ENCODE data around the gene FIGN. TPM values are rescaled to one million over a fixed set of nuclear protein-coding genes. Genes with fewer than 3 reads are reported as not detected.

FIGN gene
- total and polyA plus RNA-seq, 2 donors (not counting 3 experiments of a cell fraction or from before 2014, with no cell fraction given), result 1.8 to 8.1 TPM

- no peak overlapping the region for H2AFZ ChIP-seq (ENCODE audit: low read depth, low read length)
Observed at GRCh38 chr2:163719331-163719730, 16.5 kb downstream of the FIGN start.

More at GRCh38 chr2:163719331-163719730, 16.5 kb downstream of the FIGN start:
- no peak overlapping the region for H3K9ac ChIP-seq (replicated peaks; ENCODE audit: extremely low read depth, insufficient read depth, low read length)
- no peak overlapping the region for H3K27ac ChIP-seq (ENCODE audit: insufficient read depth, low read depth, low read length)
- ChIA-PET CTCF (no interaction called here), POLR2A (no interaction called here)
- H3K27me3 ChIP-seq (ENCODE audit: control insufficient read depth in 2 of 2, insufficient read depth in 2 of 2, low read length in 2 of 2), result no peaks in the 10 kb centered on the region
- no peaks in the 10 kb centered on the region for H3K9me3 ChIP-seq (replicated peaks; ENCODE audit: control insufficient read depth, insufficient read depth, low read length)
- no peaks in the 10 kb centered on the region for H3K9me1 ChIP-seq (replicated peaks; ENCODE audit: control insufficient read depth, extremely low read depth, insufficient read depth, low read length)
- no peak overlapping the region for H3K4me3 ChIP-seq (replicated peaks in 1 of 3; ENCODE audit: insufficient read depth in 1 of 3, low read depth in 1 of 3, low read length in 3 of 3)
- no peak for TF ChIP-seq POLR2AphosphoS5 (IDR thresholded peaks at IDR 0.05; ENCODE audit: insufficient read depth, low read depth, low read length)
- no peak for TF ChIP-seq FOS (IDR thresholded peaks at IDR 0.05; ENCODE audit: borderline replicate concordance, insufficient read depth, low read length)
- no peak for TF ChIP-seq GATA2 (IDR thresholded peaks at IDR 0.05; ENCODE audit: insufficient read depth, insufficient read length, low read depth, low read length)
- TF ChIP-seq POLR2A (IDR thresholded peaks at IDR 0.05; ENCODE audit: low read depth, low read length), result no peak
- TF ChIP-seq CTCF (IDR thresholded peaks at IDR 0.05; ENCODE audit: extremely low read depth in 1 of 2, insufficient read depth in 1 of 2, low read depth in 1 of 2, low read length in 2 of 2), result no peak
- no peak for TF ChIP-seq JUN (IDR thresholded peaks at IDR 0.05; ENCODE audit: borderline replicate concordance, insufficient read depth, insufficient read length, low read depth)
- TF ChIP-seq EZH2 (IDR thresholded peaks at IDR 0.05; ENCODE audit: borderline replicate concordance, low read depth, low read length, severe bottlenecking), result no peak
- no peak for TF ChIP-seq MAX (IDR thresholded peaks at IDR 0.05; ENCODE audit: insufficient read depth, insufficient read length)
- TF ChIP-seq MYC (IDR thresholded peaks at IDR 0.05; ENCODE audit: low read depth, low read length), result no peak
- DNase-seq (ENCODE audit: low read depth, low spot score) (no peak), FAIRE-seq (no peak)
- no peak overlapping the region for H3K4me2 ChIP-seq (ENCODE audit: insufficient read depth, low read length)
- no peaks in the 10 kb centered on the region for H3K4me1 ChIP-seq (ENCODE audit: control insufficient read depth, extremely low read depth, insufficient read depth, low read length)
- H3K79me2 ChIP-seq (ENCODE audit: control insufficient read depth, insufficient read depth, low read length), result peaks cover 13% of the 10 kb centered on the region
- H3K36me3 ChIP-seq (ENCODE audit: control insufficient read depth in 2 of 2, extremely low read depth in 1 of 2, insufficient read depth in 2 of 2, low read length in 2 of 2), result no peaks in the 10 kb centered on the region
- no peaks in the 10 kb centered on the region for H4K20me1 ChIP-seq (replicated peaks; ENCODE audit: control insufficient read depth, extremely low read depth, insufficient read depth, low read length)
- dilution Hi-C loops (cut with MboI; ENCODE audit: extremely low pct_ligation_motif_present, low sequenced_read_pairs) (no loop called here), intact Hi-C loops (cut with micrococcal nuclease) (no loop called here)
- BruUV-seq (replicated peaks), result no TSS peak
